Right renal pelvis (tissue), 4 donors: ENCODE measurements around the gene PCDH9. TPM values are rescaled to one million over a fixed set of nuclear protein-coding genes. Genes with fewer than 3 reads are reported as not detected.
"Not testable (repeated sequence)": the region's sequence is repeated elsewhere in the genome, so short reads cannot be mapped to it uniquely, and the experiment has no call there.

Experiments
- DNase-seq, 4 donors: peaks; one replicate each; pipeline ENCODE4 v3.0.0-alpha.2; 2013; ENCODE audit warnings: low read depth in 4 of 4, low spot score in 3 of 4, missing footprints in 1 of 4
- polyA plus RNA-seq, 4 donors: library from polyadenylated mRNA; unstranded; fragments of 120-200 nt; gene quantifications; one replicate each; pipeline ENCODE4 v1.2.1, GENCODE V29; 2013; ENCODE audit not compliant: insufficient read length in 4 of 4

The PCDH9 gene
- polyA plus RNA-seq, 4 donors, result 12.8 to 16.5 (median 15.0) TPM

GRCh38 chr13:66937423-66937822, 292.7 kb downstream of the PCDH9 start:
- no peak for DNase-seq

DNA sequence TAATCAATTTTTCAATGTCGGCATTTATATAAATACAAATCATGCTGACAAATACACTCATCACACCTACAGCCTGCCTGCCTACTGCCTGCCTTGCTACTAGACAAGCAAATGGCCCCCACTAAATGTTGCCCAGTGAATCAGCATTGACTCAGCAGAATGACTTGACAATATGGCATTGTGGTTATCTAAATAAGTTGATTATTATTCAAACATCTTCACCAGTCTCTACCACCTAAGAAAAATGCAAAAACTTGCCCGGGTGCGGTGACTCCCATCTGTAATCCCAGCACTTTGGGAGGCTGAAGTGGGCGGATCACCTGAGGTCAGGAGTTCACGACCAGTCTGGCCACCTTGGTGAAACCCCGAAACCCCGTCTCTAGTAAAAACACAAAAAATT, 296.1 kb downstream of the PCDH9 start:
- no peak for DNase-seq

DNA sequence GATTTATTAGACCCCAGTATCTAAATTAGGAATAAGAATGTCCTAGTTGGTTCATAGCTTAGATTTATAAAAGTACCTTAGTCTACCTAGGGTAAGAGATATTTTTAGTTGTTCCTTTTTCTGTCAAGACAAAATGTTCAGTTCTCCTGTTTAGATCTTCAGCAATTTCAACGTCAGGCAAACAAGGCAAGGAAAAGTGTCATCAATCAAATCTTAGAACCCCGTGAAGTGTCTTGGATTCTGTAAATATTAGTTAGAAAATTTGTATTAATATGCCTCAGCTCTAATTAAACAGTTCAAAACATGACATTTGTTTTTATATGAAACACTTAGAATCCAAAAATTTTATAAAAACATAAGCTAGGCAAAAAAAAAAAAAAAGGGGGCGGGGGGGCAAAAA, 296.6 kb downstream of the PCDH9 start:
- DNase-seq, result no peak

DNA sequence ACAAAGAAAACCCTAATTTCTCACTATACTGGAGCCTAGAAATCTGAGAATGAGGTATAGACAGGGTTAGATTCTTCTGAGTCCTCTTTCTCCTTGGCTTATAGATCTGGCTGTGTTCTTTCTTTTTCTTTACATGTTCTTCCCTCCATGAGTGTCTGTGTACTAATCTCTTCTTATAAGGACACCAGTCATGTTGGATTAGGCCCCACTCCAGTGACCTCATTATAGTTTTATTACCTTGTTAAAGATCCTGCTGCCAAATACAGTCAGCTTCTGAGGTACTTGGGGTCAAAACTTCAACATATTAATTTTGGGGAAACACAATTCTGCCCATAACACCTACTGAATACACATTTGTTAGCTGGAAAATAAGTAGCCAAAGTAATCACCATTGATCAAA, 302.6 kb downstream of the PCDH9 start:
- no peak for DNase-seq

- no peak for DNase-seq
Observed at GRCh38 chr13:66926851-66927524, 303.1 kb downstream of the PCDH9 start.

GRCh38 chr13:66926200-66926850, 303.8 kb downstream of the PCDH9 start:
- DNase-seq, result no peak

GRCh38 chr13:66922444-66922843, 307.7 kb downstream of the PCDH9 start:
- DNase-seq, result no peak

GRCh38 chr13:66921437-66921836, 308.7 kb downstream of the PCDH9 start:
- no peak for DNase-seq

GRCh38 chr13:66915596-66916185, 314.4 kb downstream of the PCDH9 start:
- no peak for DNase-seq

DNA sequence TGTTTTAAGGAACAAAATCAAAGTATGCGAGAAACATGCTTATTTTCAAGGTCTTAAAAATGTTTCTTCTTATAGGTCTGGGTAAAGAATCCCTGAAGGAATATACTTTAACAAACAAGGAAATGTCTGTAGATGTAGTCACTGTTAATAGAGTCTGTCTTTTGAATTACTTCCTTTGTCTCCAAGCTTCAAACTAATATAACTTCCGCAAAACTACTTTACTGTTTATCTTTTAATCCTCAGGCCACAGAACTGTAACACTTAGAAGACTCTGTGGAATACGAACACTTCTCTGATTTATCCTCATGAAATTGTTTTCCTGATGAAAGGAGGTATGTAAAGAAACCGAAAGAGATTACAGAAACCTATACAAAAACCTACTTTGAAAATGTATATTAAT, 316.0 kb downstream of the PCDH9 start:
- DNase-seq, result no peak

DNA sequence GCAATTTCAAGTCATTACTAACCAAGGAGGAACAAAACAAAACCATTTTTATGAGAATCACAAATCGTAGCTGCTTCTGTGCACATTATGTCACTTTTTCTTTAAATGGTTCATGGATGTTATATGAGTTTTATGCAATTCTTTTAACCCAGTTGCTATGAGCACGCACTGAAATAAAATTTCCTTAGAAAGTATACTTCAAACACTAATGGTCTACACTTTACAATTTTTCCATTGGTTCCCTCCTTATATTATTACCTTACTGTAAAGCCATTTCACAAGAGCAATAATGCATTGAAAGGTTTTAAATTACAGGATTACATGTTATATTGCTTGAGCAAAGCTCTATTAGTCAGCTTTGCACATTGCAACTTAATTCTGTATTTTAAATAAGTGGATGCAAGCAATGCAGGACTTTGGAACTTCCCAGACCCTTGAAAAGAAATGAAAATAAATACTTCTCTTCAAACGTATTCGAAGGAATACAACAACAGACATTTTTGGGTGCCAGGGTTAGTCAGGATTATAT, 318.7 kb downstream of the PCDH9 start:
- no peak for DNase-seq

- DNase-seq, result no peak
Observed at GRCh38 chr13:66899955-66900354, 330.2 kb downstream of the PCDH9 start.

DNA sequence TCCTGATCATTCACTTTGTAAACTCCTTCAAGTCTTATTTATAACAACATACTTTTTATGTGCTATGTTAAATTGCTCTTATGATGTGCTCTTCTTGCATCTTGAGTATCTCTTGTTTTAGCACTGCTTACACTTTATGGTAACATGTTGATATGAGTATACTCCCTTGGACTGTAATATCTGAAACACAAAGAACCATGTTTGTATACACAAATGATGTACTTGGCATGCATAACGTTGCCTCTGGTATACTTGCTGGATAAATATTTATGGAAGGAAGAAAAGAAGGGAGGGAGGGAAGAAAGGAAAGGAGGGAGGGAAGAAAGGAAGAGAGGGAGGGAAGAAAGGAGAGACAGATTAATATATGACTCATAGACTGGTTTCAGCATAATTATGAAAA, 333.2 kb downstream of the PCDH9 start:
- no peak for DNase-seq

- DNase-seq, result no peak
Observed at GRCh38 chr13:66895780-66896179, 334.4 kb downstream of the PCDH9 start.

- DNase-seq, result no peak
Observed at GRCh38 chr13:66895320-66895719, 334.8 kb downstream of the PCDH9 start.

DNA sequence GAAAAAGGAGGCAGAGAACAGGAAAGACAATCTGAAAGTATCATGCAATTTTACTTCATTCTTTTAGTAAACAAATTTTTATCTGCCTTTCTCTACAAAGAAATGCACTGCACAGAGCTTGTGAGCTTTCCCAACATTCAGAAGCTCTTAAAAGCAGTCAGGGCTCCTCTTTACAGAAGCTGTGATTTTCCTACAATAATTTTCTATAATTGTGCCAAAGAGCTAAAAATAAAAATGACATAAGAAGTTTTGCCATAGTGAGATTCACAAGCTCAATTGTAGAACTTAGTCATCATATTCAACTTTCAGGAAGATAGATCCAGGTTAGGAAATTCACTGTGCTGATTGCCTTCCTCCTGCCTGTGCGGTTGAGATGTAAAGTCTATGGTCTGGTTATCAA, 341.4 kb downstream of the PCDH9 start:
- DNase-seq, result no peak

- DNase-seq, result peak in 2 of 4 donors; percentile 22 to 27
Observed at GRCh38 chr13:66887088-66887487, 343.0 kb downstream of the PCDH9 start.

DNA sequence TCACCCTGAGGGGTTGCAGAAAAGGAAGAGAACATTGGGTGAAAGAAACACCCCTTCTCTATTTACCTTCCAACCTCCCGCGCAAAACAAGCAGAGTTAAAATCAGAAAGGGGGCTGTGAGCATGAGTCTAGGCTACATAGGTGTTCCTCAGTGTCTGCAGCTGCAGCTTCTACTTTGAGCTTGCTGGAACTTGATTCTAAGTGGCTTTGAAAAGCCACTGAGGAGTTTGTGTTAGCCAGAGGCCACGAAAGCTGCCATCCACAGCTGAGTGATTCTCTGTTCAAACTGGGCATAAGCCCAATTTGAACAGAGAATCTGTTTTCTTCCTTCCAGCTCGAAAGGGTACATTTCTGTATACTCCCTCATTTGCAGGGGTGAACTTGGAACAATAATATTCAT, 343.9 kb downstream of the PCDH9 start:
- DNase-seq, result no peak

- DNase-seq, result not testable (repeated sequence)
Observed at GRCh38 chr13:66881170-66881569, 349.0 kb downstream of the PCDH9 start.

DNA sequence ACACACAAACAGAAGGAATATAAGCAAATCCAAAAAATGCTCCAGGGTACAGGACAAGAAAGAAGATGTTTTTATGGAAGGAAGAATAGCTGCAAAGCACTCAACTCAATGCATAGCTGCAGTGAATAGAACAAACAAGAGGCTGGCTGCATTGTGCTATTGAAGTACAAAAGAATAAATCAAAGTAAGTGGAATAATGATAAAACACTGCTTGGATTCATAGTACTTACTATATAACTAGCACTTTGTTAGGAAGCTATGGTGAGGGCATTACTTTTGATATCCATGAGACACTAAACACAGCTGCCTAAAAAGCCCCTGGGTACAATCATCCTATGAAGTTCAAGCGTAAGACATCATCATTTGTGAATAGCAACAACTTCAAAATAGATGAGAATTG, 350.1 kb downstream of the PCDH9 start:
- DNase-seq, result no peak

DNA sequence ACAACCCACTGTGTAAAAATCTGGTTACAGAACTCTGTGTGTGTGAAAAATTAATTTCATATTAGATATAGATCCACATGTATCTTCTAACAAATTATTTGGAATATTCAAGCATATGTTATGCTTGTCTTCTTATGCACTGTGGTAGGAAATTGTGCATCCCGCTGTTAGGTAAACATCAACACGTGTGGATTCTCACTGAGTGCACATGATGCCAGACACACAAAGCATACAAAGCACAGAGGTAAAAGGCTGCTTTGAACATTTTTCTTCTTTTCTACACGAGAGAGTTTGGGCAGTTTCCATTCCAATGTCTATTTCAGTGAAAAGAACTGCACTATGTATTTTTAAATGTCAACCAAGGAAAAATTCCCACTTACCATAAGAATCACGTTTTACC, 354.9 kb downstream of the PCDH9 start:
- no peak for DNase-seq

DNA sequence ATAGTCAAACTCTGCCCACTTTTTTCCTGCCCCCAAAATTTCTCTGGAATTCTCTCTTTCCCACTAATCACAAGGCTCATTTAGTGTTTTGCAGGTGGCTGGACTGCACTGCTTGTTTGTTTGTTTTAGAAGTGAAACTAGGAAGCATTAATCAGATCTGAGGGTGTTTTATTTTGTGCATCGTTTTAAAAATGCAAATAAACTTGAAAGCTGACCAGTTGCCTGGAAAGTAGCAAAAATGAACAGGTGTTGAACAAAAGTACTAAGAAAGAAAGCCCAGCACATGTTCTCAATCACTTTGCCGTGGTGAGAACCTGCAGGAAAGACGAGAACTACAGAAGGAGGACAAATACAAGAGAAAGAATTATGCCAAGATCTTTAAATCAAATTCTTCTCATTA, 365.5 kb downstream of the PCDH9 start:
- no peak for DNase-seq
